HUES6 (cell line): ENCODE results near the gene AHI1.

ENCODE experiments used
- H3K27ac ChIP-seq: 2 replicates; pipeline ENCODE4 v1.7.0; 2013; ENCODE audit warnings: low read depth, mild to moderate bottlenecking, low read length, inconsistent platforms
- H3K27me3 ChIP-seq: 2 replicates; pipeline ENCODE4 v1.6.1; 2013; ENCODE audit warnings: low read length; ENCODE audit not compliant: control insufficient read depth, insufficient read depth
- H3K36me3 ChIP-seq: 2 replicates; pipeline ENCODE4 v1.6.1; 2013; ENCODE audit warnings: low read length; ENCODE audit not compliant: control insufficient read depth, insufficient read depth
- H3K4me1 ChIP-seq: 2 replicates; pipeline ENCODE4 v1.6.1; 2013; ENCODE audit warnings: low read length; ENCODE audit not compliant: control insufficient read depth, insufficient read depth
- H3K4me3 ChIP-seq: 2 replicates; pipeline ENCODE4 v1.5.1; 2013; ENCODE audit warnings: low read depth, low read length
- H3K9ac ChIP-seq: one replicate; pipeline ENCODE4 v1.6.1; 2013; ENCODE audit warnings: mild to moderate bottlenecking, low read length
- H3K9me3 ChIP-seq: 2 replicates; pipeline ENCODE4 v1.6.1; 2013; ENCODE audit warnings: low read depth, low read length; ENCODE audit not compliant: control insufficient read depth, insufficient read depth

Gene AHI1

GRCh38 chr6:135311446-135312200 is 185.9 kb downstream of the AHI1 start:
- Histone ChIP-seq H3K9me3 (no peaks in the 10 kb centered on the region), H3K4me3 (no peak overlapping the region), H3K27me3 (no peaks in the 10 kb centered on the region), H3K27ac (no peak overlapping the region), H3K9ac (no peak overlapping the region), H3K36me3 (no peaks in the 10 kb centered on the region), H3K4me1 (no peaks in the 10 kb centered on the region; the same call in 1 of the 2 replicates)

GRCh38 chr6:135310291-135310690 is 187.2 kb downstream of the AHI1 start:
- Histone ChIP-seq H3K4me1 (no peaks in the 10 kb centered on the region; the same call in 1 of the 2 replicates), H3K27ac (no peak overlapping the region), H3K9ac (no peak overlapping the region), H3K4me3 (no peak overlapping the region), H3K9me3 (no peaks in the 10 kb centered on the region), H3K36me3 (no peaks in the 10 kb centered on the region), H3K27me3 (no peaks in the 10 kb centered on the region)

- no peaks in the 10 kb centered on the region for H3K36me3 ChIP-seq
- no peaks in the 10 kb centered on the region; the same call in 1 of the 2 replicates for H3K4me1 ChIP-seq
- no peak overlapping the region for H3K27ac ChIP-seq
- H3K9me3 ChIP-seq, result no peaks in the 10 kb centered on the region
- no peak overlapping the region for H3K9ac ChIP-seq
- no peak overlapping the region for H3K4me3 ChIP-seq
- H3K27me3 ChIP-seq, result no peaks in the 10 kb centered on the region
These were observed 190.7 kb downstream of the AHI1 start for GRCh38 chr6:135306740-135307420.

- Histone ChIP-seq H3K27ac (no peak overlapping the region), H3K9ac (no peak overlapping the region), H3K27me3 (no peaks in the 10 kb centered on the region), H3K9me3 (no peaks in the 10 kb centered on the region), H3K4me3 (no peak overlapping the region), H3K4me1 (no peaks in the 10 kb centered on the region), H3K36me3 (no peaks in the 10 kb centered on the region)
These were observed 191.4 kb downstream of the AHI1 start for GRCh38 chr6:135306166-135306565.

- no peaks in the 10 kb centered on the region for H3K9me3 ChIP-seq
- no peaks in the 10 kb centered on the region for H3K36me3 ChIP-seq
- no peaks in the 10 kb centered on the region for H3K27me3 ChIP-seq
- no peaks in the 10 kb centered on the region for H3K4me1 ChIP-seq
- H3K27ac ChIP-seq, result no peak overlapping the region
- H3K9ac ChIP-seq, result no peak overlapping the region
- H3K4me3 ChIP-seq, result no peak overlapping the region
These were observed 191.9 kb downstream of the AHI1 start for GRCh38 chr6:135305684-135306083.

GRCh38 chr6:135304883-135305282 is 192.7 kb downstream of the AHI1 start:
- Histone ChIP-seq H3K27ac (no peak overlapping the region), H3K4me3 (no peak overlapping the region), H3K36me3 (no peaks in the 10 kb centered on the region), H3K4me1 (no peaks in the 10 kb centered on the region), H3K27me3 (no peaks in the 10 kb centered on the region), H3K9me3 (no peaks in the 10 kb centered on the region), H3K9ac (no peak overlapping the region)

GRCh38 chr6:135301304-135301703 is 196.2 kb downstream of the AHI1 start:
- Histone ChIP-seq H3K4me3 (no peak overlapping the region), H3K27ac (no peak overlapping the region), H3K9ac (no peak overlapping the region), H3K36me3 (no peaks in the 10 kb centered on the region), H3K4me1 (no peaks in the 10 kb centered on the region), H3K9me3 (no peaks in the 10 kb centered on the region), H3K27me3 (no peaks in the 10 kb centered on the region)

- H3K36me3 ChIP-seq, result no peaks in the 10 kb centered on the region
- H3K27ac ChIP-seq, result no peak overlapping the region
- H3K27me3 ChIP-seq, result no peaks in the 10 kb centered on the region
- H3K9me3 ChIP-seq, result no peaks in the 10 kb centered on the region
- no peaks in the 10 kb centered on the region for H3K4me1 ChIP-seq
- H3K9ac ChIP-seq, result no peak overlapping the region
- H3K4me3 ChIP-seq, result no peak overlapping the region
These were observed 197.0 kb downstream of the AHI1 start for GRCh38 chr6:135300576-135300975.

- Histone ChIP-seq H3K27ac (no peak overlapping the region), H3K36me3 (no peaks in the 10 kb centered on the region), H3K27me3 (no peaks in the 10 kb centered on the region), H3K4me3 (no peak overlapping the region), H3K9me3 (no peaks in the 10 kb centered on the region), H3K4me1 (no peaks in the 10 kb centered on the region), H3K9ac (no peak overlapping the region)
These were observed 198.3 kb downstream of the AHI1 start for GRCh38 chr6:135299256-135299655.

GRCh38 chr6:135298455-135298854 is 199.1 kb downstream of the AHI1 start:
- H3K4me3 ChIP-seq, result no peak overlapping the region
- H3K27ac ChIP-seq, result no peak overlapping the region
- H3K4me1 ChIP-seq, result no peaks in the 10 kb centered on the region

GRCh38 chr6:135296715-135297114 is 200.8 kb downstream of the AHI1 start:
- Histone ChIP-seq H3K27ac (no peak overlapping the region), H3K4me1 (no peaks in the 10 kb centered on the region), H3K4me3 (no peak overlapping the region), H3K9ac (no peak overlapping the region), H3K36me3 (no peaks in the 10 kb centered on the region), H3K9me3 (no peaks in the 10 kb centered on the region), H3K27me3 (no peaks in the 10 kb centered on the region)

More at GRCh38 chr6:135298455-135298854, 199.1 kb downstream of the AHI1 start:
- Histone ChIP-seq H3K27me3 (no peaks in the 10 kb centered on the region), H3K36me3 (no peaks in the 10 kb centered on the region), H3K9ac (no peak overlapping the region), H3K9me3 (no peaks in the 10 kb centered on the region)
